ENCODE results near the gene METTL21A. TPM values are rescaled to one million over a fixed set of nuclear protein-coding genes. Genes with fewer than 3 reads are reported as not detected.
"Not testable (repeated sequence)": the region's sequence is repeated elsewhere in the genome, so short reads cannot be mapped to it uniquely, and the experiment has no call there.

The METTL21A gene
- total and polyA plus RNA-seq, 3 donors from 2014 or later: 7.8 to 14.9 (median 14.6) TPM

DNA sequence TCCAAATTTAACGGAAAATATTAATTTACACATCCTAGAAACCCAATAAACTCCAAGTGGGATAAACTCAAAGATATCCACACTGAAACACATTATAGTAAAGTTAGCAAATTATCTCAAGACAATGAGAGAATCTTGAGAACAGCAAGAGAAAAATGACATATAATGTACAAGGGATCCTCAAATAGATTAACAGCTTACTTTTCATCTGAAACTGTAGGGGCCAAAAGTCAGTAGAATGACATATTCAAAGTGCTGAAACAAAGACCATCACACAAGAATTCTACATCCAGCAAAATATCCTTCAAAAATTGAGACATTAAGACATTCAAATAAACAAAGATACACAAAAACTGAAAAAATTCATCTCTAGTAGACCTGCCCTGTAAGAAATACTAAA lies 18.7 kb upstream of the METTL21A start:
- TF ChIP-seq POLR2A (IDR thresholded peaks at IDR 0.05) (no peak), CTCF (IDR thresholded peaks at IDR 0.05) (no peak)
- Histone ChIP-seq H3K4me1 (no peaks in the 10 kb centered on the region), H3K27me3 (no peaks in the 10 kb centered on the region), H3K27ac (no peak overlapping the region), H3K36me3 (ENCODE audit: low read depth, missing control alignments) (no peaks in the 10 kb centered on the region), H3K4me3 (no peak overlapping the region), H3K9me3 (no peaks in the 10 kb centered on the region)
- 93 to 96% methylated on average over 1 of the region's 1 CpG for WGBS, 2 donors
- no peak for DNase-seq
- intact Hi-C loops (cut with DNase I; ENCODE audit: low total_unique reads): no loop called here

DNA sequence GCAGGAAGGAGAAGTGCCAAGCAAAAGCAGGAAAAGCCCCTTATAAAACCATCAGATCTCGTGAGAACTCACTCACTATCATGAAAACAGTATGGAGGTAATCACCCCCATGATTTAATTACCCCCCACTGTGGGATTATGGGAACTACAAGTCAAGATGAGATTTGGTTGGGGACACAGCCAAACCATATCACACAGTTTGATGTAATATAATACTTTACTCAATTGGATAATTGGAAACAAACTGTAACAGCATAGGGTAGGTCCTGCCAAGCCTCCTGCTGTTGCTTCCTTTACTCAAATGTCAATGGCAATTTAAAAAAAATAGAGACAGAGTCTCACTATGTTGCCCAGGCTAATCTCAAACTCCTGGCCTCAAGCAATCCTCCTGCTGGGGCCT lies 15.5 kb upstream of the METTL21A start:
- WGBS, 2 donors: 64 to 68% methylated on average over 1 of the region's 1 CpG
- Histone ChIP-seq H3K36me3 (ENCODE audit: low read depth, missing control alignments) (no peaks in the 10 kb centered on the region), H3K4me1 (no peaks in the 10 kb centered on the region), H3K4me3 (no peak overlapping the region), H3K27ac (no peak overlapping the region), H3K27me3 (no peaks in the 10 kb centered on the region), H3K9me3 (no peaks in the 10 kb centered on the region)
- TF ChIP-seq POLR2A (IDR thresholded peaks at IDR 0.05) (no peak), CTCF (IDR thresholded peaks at IDR 0.05) (no peak)
- DNase-seq: no peak
- intact Hi-C loops (cut with DNase I; ENCODE audit: low total_unique reads): no loop called here

DNA sequence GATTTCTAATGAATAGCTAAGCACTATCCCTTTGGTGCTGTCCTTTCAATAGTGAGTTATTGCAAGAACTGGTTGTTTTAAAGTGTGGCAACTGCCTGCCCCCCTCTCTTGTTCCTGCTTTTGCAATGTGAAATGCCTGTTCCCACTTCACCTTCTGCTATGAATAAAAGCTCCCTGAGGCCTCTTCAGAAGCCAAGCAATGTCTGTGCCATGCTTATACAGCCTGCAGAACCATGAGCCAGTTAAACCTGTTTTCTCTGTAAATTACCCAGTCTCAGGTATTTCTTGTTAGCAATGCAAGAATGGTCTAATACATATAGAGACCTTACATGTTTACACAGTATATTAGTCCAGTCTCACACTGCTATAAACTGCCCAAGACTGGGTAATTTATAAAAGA lies 15.0 kb upstream of the METTL21A start:
- no peak overlapping the region for H3K4me3 ChIP-seq
- intact Hi-C loops (cut with DNase I; ENCODE audit: low total_unique reads): no loop called here
- H3K9me3 ChIP-seq: no peaks in the 10 kb centered on the region
- no peak overlapping the region for H3K27ac ChIP-seq
- DNase-seq: no peak
- H3K36me3 ChIP-seq (ENCODE audit: low read depth, missing control alignments): no peaks in the 10 kb centered on the region
- no peaks in the 10 kb centered on the region for H3K27me3 ChIP-seq
- TF ChIP-seq CTCF (IDR thresholded peaks at IDR 0.05) (no peak), POLR2A (IDR thresholded peaks at IDR 0.05) (no peak)
- no peaks in the 10 kb centered on the region for H3K4me1 ChIP-seq

- H3K27ac ChIP-seq; DNase-seq; H3K9me3 ChIP-seq; H3K36me3 ChIP-seq (ENCODE audit: low read depth, missing control alignments); H3K4me1 ChIP-seq; H3K27me3 ChIP-seq; intact Hi-C loops (cut with DNase I; ENCODE audit: low total_unique reads); H3K4me3 ChIP-seq: not testable (repeated sequence)
- 93 to 97% methylated on average over 3 of the region's 3 CpGs for WGBS, 2 donors
Measured at GRCh38 chr2:207639288-207639687, 14.1 kb upstream of the METTL21A start.

DNA sequence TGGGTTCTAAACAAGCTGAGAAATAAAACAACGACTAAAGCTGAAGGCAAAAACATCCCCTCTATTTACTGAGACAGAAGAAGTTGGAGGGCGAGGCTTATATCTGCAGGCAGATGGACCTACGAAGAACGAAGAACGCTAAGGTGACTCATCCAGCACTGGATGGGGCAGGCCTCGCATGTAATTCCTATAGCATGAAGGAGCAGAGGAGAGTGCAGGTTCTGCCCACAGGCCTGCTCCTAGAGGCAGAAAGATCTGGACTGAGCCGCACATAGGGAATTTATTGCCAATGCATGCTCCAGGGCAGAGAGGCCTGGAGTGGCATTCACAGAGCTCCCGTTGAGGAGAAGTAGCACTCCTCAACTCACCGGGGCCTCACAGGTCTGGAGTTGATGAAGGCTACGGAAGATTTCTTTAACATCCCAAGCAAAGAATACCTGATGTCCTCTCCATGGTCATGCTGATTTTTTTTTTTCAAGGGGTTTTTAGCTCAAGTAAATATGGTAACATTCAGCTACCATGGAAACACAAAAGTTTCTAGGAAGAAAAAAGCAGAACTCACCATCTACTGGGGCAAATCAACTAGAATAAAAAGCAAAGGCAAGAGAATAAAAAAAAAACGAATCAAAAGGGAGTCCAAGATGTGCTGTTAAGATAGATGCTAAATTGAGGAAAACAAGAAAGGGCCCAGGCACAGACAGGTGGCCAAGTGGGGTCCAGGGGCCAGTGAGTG lies 10.4 kb upstream of the METTL21A start:
- WGBS, 2 donors: 83 to 90% methylated on average over 11 of the region's 11 CpGs
- DNase-seq: no peak
- intact Hi-C loops (cut with DNase I; ENCODE audit: low total_unique reads): no loop called here

More for the DNA sequence above, 10.4 kb upstream of the METTL21A start:
- H3K4me3 ChIP-seq: no peak overlapping the region
- no peaks in the 10 kb centered on the region for H3K27me3 ChIP-seq
- no peak overlapping the region for H3K27ac ChIP-seq
- TF ChIP-seq CTCF (IDR thresholded peaks at IDR 0.05): no peak
- TF ChIP-seq POLR2A (IDR thresholded peaks at IDR 0.05): no peak
- no peaks in the 10 kb centered on the region for H3K36me3 ChIP-seq (ENCODE audit: low read depth, missing control alignments)
- no peaks in the 10 kb centered on the region for H3K4me1 ChIP-seq
- no peaks in the 10 kb centered on the region for H3K9me3 ChIP-seq

All from testis (tissue), 3 donors.